Tibial nerve (tissue), 4 donors: ENCODE measurements around the gene MYO15B.

Experiments
- CTCF ChIP-seq, 5 experiments: fragments of 200-600 bp in 3 of 5; fragments of 450-650 bp in 2 of 5; sonication (generic) in 3 of 5; IDR thresholded peaks; one replicate each; pipeline ENCODE4 v1.5.1; 2016 to 2019; ENCODE audit warnings: antibody characterized with exemption in 5 of 5, mild to moderate bottlenecking in 3 of 5, moderate library complexity in 2 of 5
- EP300 ChIP-seq, 2 donors: sonication (generic); formaldehyde crosslinking; IDR thresholded peaks; one replicate each; pipeline ENCODE4 v1.6.1; 2017; ENCODE audit warnings: antibody characterized with exemption in 2 of 2, mild to moderate bottlenecking in 1 of 2
- POLR2A ChIP-seq, 2 donors: fragments of 450-650 bp; IDR thresholded peaks; one replicate each; pipeline ENCODE4 v1.6.1; 2017; ENCODE audit warnings: antibody characterized with exemption in 2 of 2, mild to moderate bottlenecking in 2 of 2, moderate library complexity in 2 of 2

- no peak for TF ChIP-seq CTCF (IDR thresholded peaks at IDR 0.05)
- no peak for TF ChIP-seq POLR2A (IDR thresholded peaks at IDR 0.05)
- peak in 1 of 2 donors; percentile 20 for TF ChIP-seq EP300 (IDR thresholded peaks at IDR 0.05)
Observed at GRCh38 chr17:75641343-75641742, 53.7 kb downstream of the MYO15B start.
